HEK293T (cell line): ENCODE results near the gene NEGR1.

Experiments
- ELF4 ChIP-seq: fragments of 450-650 bp; IDR thresholded peaks from 2 replicates; pipeline ENCODE4 v1.6.1; 2017; ENCODE audit warnings: antibody characterized with exemption
- FOXM1 ChIP-seq: fragments of 450-650 bp; IDR thresholded peaks from 2 replicates; pipeline ENCODE4 v1.6.1; 2017; ENCODE audit warnings: mild to moderate bottlenecking, borderline replicate concordance
- LEF1 ChIP-seq: fragments of 450-650 bp; IDR thresholded peaks from 2 replicates; pipeline ENCODE4 v1.6.1; 2017; ENCODE audit warnings: mild to moderate bottlenecking, borderline replicate concordance
- TF ChIP-seq, protein P1 (sequence below): fragments of 450-650 bp; IDR thresholded peaks from 2 replicates; pipeline ENCODE4 v1.6.1; 2016

DNA sequence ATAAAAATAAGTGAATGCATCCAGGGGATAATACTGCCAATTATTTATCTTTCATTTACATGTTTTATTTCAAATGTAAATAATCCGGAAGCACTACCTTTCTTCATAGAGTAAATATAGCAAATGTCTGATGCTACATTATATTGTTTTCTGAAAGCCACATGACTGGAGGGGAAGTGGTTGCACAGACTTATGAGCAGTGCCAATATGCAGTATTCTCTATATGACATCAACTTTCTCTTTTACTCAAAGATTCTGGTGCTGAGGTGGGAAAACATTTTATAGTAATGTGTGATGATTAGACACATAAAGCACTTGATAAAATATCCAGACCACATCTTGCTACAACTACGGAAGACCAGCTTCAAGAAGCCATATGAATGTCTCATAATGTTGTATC is 314.7 kb downstream of the NEGR1 start:
- TF ChIP-seq ELF4, result no peak
- TF ChIP-seq, protein P1, sequence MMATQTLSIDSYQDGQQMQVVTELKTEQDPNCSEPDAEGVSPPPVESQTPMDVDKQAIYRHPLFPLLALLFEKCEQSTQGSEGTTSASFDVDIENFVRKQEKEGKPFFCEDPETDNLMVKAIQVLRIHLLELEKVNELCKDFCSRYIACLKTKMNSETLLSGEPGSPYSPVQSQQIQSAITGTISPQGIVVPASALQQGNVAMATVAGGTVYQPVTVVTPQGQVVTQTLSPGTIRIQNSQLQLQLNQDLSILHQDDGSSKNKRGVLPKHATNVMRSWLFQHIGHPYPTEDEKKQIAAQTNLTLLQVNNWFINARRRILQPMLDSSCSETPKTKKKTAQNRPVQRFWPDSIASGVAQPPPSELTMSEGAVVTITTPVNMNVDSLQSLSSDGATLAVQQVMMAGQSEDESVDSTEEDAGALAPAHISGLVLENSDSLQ, result no peak
- no peak for TF ChIP-seq FOXM1
- no peak for TF ChIP-seq LEF1
